PC-3 (cell line): ENCODE results near the gene NEGR1. TPM values are rescaled to one million over a fixed set of nuclear protein-coding genes. Genes with fewer than 3 reads are reported as not detected.

Experiments used
- ATAC-seq: fragments of 200-7000 bp; cut with Tn5 transposase; 2 replicates; pipeline ENCODE4 v1.9.1; 2020; ENCODE audit warnings: mild to moderate bottlenecking, moderate library complexity
- BruUV-seq: library from RNA; stranded (reverse); fragments of 400-500 nt; replicated peaks from 2 replicates; lab custom pipeline; 2021; lab: Mats Ljungman, UMichigan
- CTCF ChIA-PET: fragments of 300-600 bp; sonication (Branson Sonifier 250); formaldehyde crosslinking; loops from one replicate; lab custom pipeline; 2022; ENCODE audit warnings: antibody characterized with exemption; lab: Charles Lee
- POLR2A ChIA-PET: fragments of 300-600 bp; sonication (Branson Sonifier 250); formaldehyde crosslinking; loops from one replicate; lab custom pipeline; 2022; ENCODE audit warnings: antibody characterized with exemption; ENCODE audit not compliant: unreplicated experiment; lab: Charles Lee
- DNase-seq: peaks from one replicate; pipeline ENCODE4 v3.0.0-alpha.2; 2015
- H2AFZ ChIP-seq: fragments of 300-600 bp; sonication (generic); 2 replicates; pipeline ENCODE4 v1.6.0; 2016; ENCODE audit warnings: antibody characterized with exemption, low read length
- H3F3A ChIP-seq: fragments of 300-600 bp; sonication (generic); one replicate; pipeline ENCODE4 v1.6.0; 2017; ENCODE audit warnings: antibody characterized with exemption, low read length, control low read depth, mild to moderate bottlenecking; ENCODE audit not compliant: unreplicated experiment
- H3K27ac ChIP-seq: fragments of 300-600 bp; sonication (generic); 2 replicates; pipeline ENCODE4 v1.5.1; 2016; ENCODE audit warnings: mild to moderate bottlenecking, low read length
- H3K27me3 ChIP-seq: fragments of 300-600 bp; sonication (generic); 2 replicates; pipeline ENCODE4 v1.6.1; 2016; ENCODE audit warnings: low read length, mixed read lengths
- H3K36me3 ChIP-seq: fragments of 300-600 bp; sonication (generic); 2 replicates; pipeline ENCODE4 v1.6.1; 2016; ENCODE audit warnings: low read depth, mixed run types, low read length, mixed read lengths
- H3K4me1 ChIP-seq: fragments of 300-600 bp; sonication (generic); 2 replicates; pipeline ENCODE4 v1.5.1; 2016; ENCODE audit warnings: low read length; ENCODE audit not compliant: insufficient read depth
- H3K4me2 ChIP-seq: fragments of 300-600 bp; sonication (generic); 2 replicates; pipeline ENCODE4 v1.6.0; 2016; ENCODE audit warnings: low read length
- H3K4me3 ChIP-seq: fragments of 300-600 bp; sonication (generic); 2 replicates; pipeline ENCODE4 v1.5.1; 2016; ENCODE audit warnings: mild to moderate bottlenecking, low read length, mixed read lengths
- H3K79me2 ChIP-seq: fragments of 300-600 bp; sonication (generic); 2 replicates; pipeline ENCODE4 v1.6.1; 2017; ENCODE audit warnings: low read length, mixed read lengths
- H3K9ac ChIP-seq: fragments of 300-600 bp; sonication (generic); 2 replicates; pipeline ENCODE4 v1.6.0; 2016; ENCODE audit warnings: mild to moderate bottlenecking, low read length
- H3K9me2 ChIP-seq: fragments of 300-600 bp; sonication (generic); replicated peaks from 2 replicates; pipeline ENCODE4 v1.6.1; 2016; ENCODE audit warnings: mixed run types, low read length, mixed read lengths
- H3K9me3 ChIP-seq: fragments of 300-600 bp; sonication (generic); 2 replicates; pipeline ENCODE4 v1.6.1; 2016; ENCODE audit warnings: low read length, mixed read lengths
- H4K20me1 ChIP-seq: fragments of 300-600 bp; sonication (generic); 2 replicates; pipeline ENCODE4 v1.6.1; 2016; ENCODE audit warnings: low read length, mixed read lengths
- EZH2 ChIP-seq: fragments of 300-600 bp; sonication (generic); IDR thresholded peaks from one replicate; pipeline ENCODE4 v1.6.1; 2017; ENCODE audit warnings: antibody characterized with exemption, mild to moderate bottlenecking, low read length; ENCODE audit not compliant: unreplicated experiment
- EZH2phosphoT487 ChIP-seq: fragments of 300-600 bp; sonication (generic); IDR thresholded peaks from 2 replicates; pipeline ENCODE4 v1.6.1; 2018; ENCODE audit warnings: mild to moderate bottlenecking, antibody characterized with exemption, low read length, borderline replicate concordance
- intact Hi-C: fragments of 100-400 bp; cut with micrococcal nuclease; formaldehyde crosslinking; loops from 2 replicates; pipeline ENCODE4 v1.9.0; 2023
- total RNA-seq: library from RNA; depleted of rRNA; stranded (reverse); fragments of >200 nt; gene quantifications from 2 replicates; pipeline ENCODE4 v1.2.3, GENCODE V29; 2014
- TF ChIP-seq, protein P1 (sequence below): fragments of 300-600 bp; sonication (generic); conservative IDR thresholded peaks from 2 replicates; pipeline ENCODE4 v1.5.1; 2017; ENCODE audit warnings: antibody characterized with exemption, low read depth, mild to moderate bottlenecking, low read length

Gene NEGR1
- total RNA-seq, 1 experiment from 2014 or later: 3.4 TPM

DNA sequence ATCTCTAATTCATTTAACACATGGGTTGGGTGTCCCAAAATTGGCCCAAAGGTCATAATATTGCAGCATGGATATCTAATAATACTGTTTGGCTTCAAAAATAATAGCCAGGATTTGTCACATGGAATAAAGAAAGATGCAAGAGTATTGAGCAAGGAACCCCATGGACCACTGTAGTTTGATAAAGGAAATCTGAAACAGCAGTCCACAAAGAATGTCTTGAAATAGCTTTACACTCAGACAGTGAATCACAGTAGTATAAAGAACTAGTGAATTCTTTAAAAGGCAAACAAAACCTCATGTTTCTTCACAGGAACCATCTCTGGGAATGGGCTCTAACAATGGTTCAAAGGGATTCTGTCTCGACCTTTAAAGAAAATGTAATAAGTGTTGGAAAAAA is 625.4 kb downstream of the NEGR1 start:
- Histone ChIP-seq H4K20me1 (no peaks in the 10 kb centered on the region), H3K27me3 (no peaks in the 10 kb centered on the region), H3K36me3 (no peaks in the 10 kb centered on the region), H3K79me2 (no peaks in the 10 kb centered on the region), H3K4me1 (no peaks in the 10 kb centered on the region), H3K4me2 (no peak overlapping the region), H3K9ac (no peak overlapping the region), H3K27ac (no peak overlapping the region), H2AFZ (no peak overlapping the region), H3K9me3 (no peaks in the 10 kb centered on the region), H3F3A (no peaks in the 10 kb centered on the region), H3K9me2 (no peaks in the 10 kb centered on the region), H3K4me3 (no peak overlapping the region)
- ATAC-seq (no peak), DNase-seq (no peak)
- intact Hi-C loops: no loop called here
- POLR2A ChIA-PET: no interaction called here
- BruUV-seq: no TSS peak
- CTCF ChIA-PET: no interaction called here
- no peak for TF ChIP-seq EZH2phosphoT487
- TF ChIP-seq, protein P1, sequence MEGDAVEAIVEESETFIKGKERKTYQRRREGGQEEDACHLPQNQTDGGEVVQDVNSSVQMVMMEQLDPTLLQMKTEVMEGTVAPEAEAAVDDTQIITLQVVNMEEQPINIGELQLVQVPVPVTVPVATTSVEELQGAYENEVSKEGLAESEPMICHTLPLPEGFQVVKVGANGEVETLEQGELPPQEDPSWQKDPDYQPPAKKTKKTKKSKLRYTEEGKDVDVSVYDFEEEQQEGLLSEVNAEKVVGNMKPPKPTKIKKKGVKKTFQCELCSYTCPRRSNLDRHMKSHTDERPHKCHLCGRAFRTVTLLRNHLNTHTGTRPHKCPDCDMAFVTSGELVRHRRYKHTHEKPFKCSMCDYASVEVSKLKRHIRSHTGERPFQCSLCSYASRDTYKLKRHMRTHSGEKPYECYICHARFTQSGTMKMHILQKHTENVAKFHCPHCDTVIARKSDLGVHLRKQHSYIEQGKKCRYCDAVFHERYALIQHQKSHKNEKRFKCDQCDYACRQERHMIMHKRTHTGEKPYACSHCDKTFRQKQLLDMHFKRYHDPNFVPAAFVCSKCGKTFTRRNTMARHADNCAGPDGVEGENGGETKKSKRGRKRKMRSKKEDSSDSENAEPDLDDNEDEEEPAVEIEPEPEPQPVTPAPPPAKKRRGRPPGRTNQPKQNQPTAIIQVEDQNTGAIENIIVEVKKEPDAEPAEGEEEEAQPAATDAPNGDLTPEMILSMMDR: no peak
- no peak for TF ChIP-seq EZH2

DNA sequence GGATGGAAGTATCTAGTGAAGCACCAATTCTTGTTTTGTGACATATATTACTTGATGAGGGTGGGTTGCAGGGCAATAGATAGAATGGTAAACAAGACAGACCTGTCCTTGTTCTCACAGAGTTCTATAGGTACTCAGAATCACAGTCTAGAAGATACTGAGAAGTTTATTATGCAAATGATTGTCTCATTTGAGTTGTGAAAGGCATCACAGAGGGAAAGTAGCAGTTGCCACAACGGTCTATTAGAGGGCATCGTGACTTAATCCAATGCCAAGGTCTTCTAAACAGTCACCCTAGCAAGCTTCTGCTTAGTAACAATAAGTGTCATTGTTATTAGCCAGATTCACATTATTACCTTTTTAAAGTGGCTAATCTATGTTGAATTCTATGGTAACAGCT is 626.7 kb downstream of the NEGR1 start:
- POLR2A ChIA-PET: no interaction called here
- no peaks in the 10 kb centered on the region for H3K27me3 ChIP-seq
- no peak overlapping the region for H3K4me2 ChIP-seq
- no peaks in the 10 kb centered on the region for H3K9me2 ChIP-seq
- no peak overlapping the region for H3K27ac ChIP-seq
- H3K36me3 ChIP-seq: no peaks in the 10 kb centered on the region
- intact Hi-C loops: no loop called here
- no peaks in the 10 kb centered on the region for H3F3A ChIP-seq
- no peak overlapping the region for H2AFZ ChIP-seq
- BruUV-seq: no TSS peak
- no peaks in the 10 kb centered on the region for H3K79me2 ChIP-seq
- no peak overlapping the region for H3K4me3 ChIP-seq
- no peaks in the 10 kb centered on the region for H3K4me1 ChIP-seq
- CTCF ChIA-PET: no interaction called here
- no peaks in the 10 kb centered on the region for H3K9me3 ChIP-seq
- no peak overlapping the region for H3K9ac ChIP-seq
- no peaks in the 10 kb centered on the region for H4K20me1 ChIP-seq
- DNase-seq (no peak), ATAC-seq (no peak)
- TF ChIP-seq, protein P1: no peak
- TF ChIP-seq EZH2phosphoT487 (no peak), EZH2 (no peak)

GRCh38 chr1:71653952-71654351 is 628.4 kb downstream of the NEGR1 start:
- Histone ChIP-seq H2AFZ (no peak overlapping the region), H3F3A (no peaks in the 10 kb centered on the region), H3K4me3 (no peak overlapping the region), H3K9me2 (no peaks in the 10 kb centered on the region), H3K4me1 (no peaks in the 10 kb centered on the region), H3K79me2 (no peaks in the 10 kb centered on the region), H3K27me3 (no peaks in the 10 kb centered on the region), H4K20me1 (no peaks in the 10 kb centered on the region), H3K9ac (no peak overlapping the region), H3K4me2 (no peak overlapping the region), H3K9me3 (no peaks in the 10 kb centered on the region), H3K36me3 (no peaks in the 10 kb centered on the region), H3K27ac (no peak overlapping the region)
- TF ChIP-seq EZH2: no peak
- TF ChIP-seq, protein P1: no peak
- no peak for TF ChIP-seq EZH2phosphoT487
- no TSS peak for BruUV-seq
- CTCF ChIA-PET: no interaction called here
- no peak for ATAC-seq
- POLR2A ChIA-PET: no interaction called here
- no peak for DNase-seq
- intact Hi-C loops: no loop called here
